A673 (cell line): ENCODE results near the gene FAM83G.

Experiments used
- CTCF ChIP-seq: fragments of 300-800, 200-600 bp; sonication (generic); conservative IDR thresholded peaks from 2 replicates; pipeline ENCODE4 v1.5.1; 2017; ENCODE audit warnings: low read depth, mild to moderate bottlenecking, antibody characterized with exemption, low read length, moderate library complexity, mixed read lengths
- EZH2 ChIP-seq: fragments of 200-600 bp; sonication (generic); IDR thresholded peaks from 2 replicates; pipeline ENCODE4 v1.6.1; 2017; ENCODE audit warnings: borderline replicate concordance, low read depth, mild to moderate bottlenecking, mixed read lengths, antibody characterized with exemption, low read length; ENCODE audit not compliant: poor library complexity, severe bottlenecking

DNA sequence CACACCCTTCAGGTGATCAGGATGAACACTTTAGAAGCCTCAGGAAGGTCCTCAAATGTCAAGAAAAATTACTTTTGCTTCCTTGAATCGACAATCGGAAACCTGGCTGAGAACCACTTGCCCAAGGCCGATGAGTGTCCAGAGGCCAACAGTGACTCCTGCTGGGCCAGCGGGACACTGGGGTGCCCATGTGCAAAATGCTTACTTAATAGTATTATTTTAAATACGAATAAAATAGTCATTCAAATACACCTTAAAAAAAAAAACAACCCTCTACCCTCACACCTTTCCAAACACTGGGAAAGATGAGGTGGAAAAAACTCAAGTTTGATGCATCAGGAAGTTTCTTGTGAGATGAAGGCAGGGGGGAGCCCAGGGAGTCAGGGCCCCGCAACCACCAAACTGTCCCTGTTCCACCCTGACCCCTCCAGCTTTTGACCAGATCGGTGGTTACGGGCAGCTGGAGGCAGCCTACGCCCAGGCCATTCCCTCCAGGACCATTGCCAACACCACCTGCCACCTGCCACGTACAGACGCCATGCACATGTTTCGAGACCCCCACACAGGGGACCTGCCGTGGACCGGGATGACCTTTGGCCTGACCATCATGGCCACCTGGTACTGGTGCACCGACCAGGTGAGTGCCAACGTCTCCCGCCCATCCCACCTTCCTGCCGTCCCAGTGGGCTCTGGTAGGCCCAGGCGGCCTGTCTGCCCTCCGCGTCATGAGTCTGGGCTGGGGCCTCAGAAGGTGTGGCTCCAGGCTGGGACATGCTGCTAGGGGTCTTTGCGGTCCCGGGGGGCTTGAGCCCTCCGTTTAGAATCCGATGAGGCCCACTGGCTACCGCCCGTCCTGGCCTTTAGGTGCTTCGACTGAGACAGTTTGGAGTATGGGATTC is 33.7 kb downstream of the FAM83G start:
- no peak for TF ChIP-seq CTCF
- no peak for TF ChIP-seq EZH2
